Activated CD4-positive, CD25-positive, alpha-beta regulatory T cell treated with anti-CD3 and anti-CD28 coated beads, Interleukin-2, amount 50 U/mL, for 24 hours (primary cell): ENCODE measurements around the gene TANC1.

ENCODE experiments used
- ATAC-seq, 2 donors: fragments of 150-1000 bp; cut with Tn5 transposase; one replicate each; pipeline ENCODE4 v1.10.0; 2021; ENCODE audit warnings: mild to moderate bottlenecking in 1 of 2, moderate library complexity in 1 of 2

The TANC1 gene

DNA sequence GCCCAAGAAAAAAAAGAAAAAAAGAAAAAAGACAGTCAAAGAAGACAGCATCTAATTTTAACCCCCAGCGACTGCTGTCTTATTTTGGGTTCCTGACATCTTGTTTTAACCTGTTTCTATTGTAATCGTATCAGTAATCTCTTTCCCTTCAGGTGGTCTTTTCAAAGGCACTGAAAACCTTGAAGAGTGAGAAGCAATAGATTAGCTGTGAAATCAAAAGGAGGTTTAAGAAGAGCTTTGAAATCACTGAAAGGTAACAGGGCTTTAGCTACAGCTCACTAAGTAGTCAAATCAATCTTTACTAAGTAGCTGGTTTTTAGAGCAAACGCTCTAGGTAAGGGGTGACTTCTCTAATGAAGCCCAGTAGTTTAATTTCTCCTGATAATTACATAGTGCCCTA is 5.4 kb upstream of the TANC1 start:
- ATAC-seq, result no peak

GRCh38 chr2:158965107-158965506 is 3.3 kb upstream of the TANC1 start:
- no peak for ATAC-seq

GRCh38 chr2:158965641-158966040 is 2.8 kb upstream of the TANC1 start:
- ATAC-seq, result no peak

GRCh38 chr2:158966312-158966711 is 2.1 kb upstream of the TANC1 start:
- no peak for ATAC-seq

DNA sequence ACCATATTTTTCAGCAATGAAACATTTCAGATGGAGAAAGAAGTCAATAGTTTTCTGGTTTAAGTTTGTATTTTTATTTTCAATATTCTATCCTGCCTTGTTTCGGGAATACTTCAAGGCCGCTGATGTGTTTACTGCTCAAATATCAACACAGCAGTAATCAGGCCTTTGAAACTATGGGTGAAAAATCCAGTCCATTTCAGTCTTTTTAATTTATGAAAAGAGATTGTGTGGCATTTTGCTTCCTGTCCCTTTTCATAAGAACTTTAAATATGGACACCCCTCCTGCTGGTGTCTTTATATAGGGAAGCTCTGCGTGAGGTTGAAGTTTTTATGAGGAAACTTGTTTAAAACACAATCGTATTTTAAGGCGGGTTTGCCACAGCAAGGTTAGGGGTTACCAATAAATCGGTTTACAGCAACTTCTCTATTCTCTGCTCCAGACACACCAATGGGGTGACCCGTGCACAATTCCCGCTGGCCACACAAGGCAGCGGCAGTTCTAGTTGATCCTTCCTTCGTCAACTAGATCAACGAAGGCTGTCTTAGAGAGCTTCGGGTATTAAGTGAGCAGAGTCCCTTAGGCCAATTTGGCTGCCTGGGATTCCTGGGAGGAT is 1.2 kb upstream of the TANC1 start:
- ATAC-seq, result no peak

GRCh38 chr2:158967731-158968395 is 577 bp upstream of the TANC1 start:
- ATAC-seq, result no peak

- no peak for ATAC-seq
Observed at GRCh38 chr2:158969162-158969714, 798 bp downstream of the TANC1 start.

DNA sequence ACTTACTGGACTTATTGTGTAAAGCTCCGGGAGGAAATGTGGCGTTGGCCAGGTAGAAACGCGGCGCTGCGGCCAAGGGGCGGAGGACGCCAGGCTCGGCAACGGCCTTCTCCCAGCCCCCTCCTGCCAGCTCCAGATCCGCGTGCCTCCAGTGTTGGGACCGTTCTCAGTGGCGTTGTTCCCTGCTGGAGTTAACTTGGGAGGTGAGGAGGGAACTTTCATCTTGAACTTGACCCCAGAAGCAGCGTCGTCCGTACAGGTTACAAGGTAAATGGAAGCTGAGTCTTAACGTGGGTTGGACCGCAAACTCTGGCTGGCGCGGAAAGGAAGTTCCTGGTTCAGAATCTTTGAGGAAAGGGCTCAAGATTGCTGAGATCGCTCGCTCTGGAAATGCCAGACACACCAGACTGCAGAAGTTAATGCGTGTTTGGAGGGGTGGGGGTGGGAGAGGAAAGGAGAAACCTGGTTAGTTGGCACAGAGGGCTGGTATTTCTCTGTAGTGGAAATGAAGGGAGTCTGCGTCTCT is 1.3 kb downstream of the TANC1 start:
- ATAC-seq, result no peak

- ATAC-seq, result no peak
Observed at GRCh38 chr2:158970241-158970751, 1.9 kb downstream of the TANC1 start.

DNA sequence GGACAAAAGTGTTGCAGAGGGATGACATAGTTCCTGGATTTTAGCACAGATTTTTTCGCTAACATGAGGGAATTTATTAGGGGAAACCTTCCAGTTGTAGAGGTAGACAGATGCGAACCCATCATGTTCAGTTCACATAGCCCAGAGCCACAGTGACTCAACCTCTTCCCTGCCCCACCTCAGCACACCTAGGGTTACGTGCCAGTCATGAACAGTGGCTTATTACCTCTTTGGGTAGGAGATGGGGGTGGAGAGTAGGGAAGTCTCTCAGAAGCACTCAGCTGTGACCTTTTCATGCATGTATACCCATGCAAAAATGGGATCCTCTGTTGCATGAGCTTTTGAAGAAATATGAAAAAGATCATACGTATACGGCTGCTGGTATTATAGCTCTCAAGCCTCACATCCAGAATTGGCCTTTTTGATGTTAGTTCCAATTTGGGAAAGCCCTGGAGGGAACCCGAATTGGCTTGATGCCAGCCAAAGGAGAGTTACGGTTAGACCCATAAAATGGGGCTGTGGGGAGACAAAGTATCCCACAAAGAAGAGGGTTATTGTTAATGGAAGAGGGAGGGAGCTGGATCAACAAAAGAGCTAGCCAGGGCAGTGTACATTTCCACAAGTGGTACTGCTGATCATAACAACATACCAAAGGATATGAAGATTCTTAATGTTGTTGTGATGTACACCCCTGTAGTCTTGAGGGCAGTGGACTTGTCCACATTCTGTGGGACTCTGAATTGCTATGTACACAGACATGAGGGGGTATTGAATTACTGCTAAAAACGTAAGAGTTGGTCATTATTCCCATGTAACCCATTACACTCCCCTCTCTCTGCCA is 4.9 kb downstream of the TANC1 start:
- no peak for ATAC-seq

GRCh38 chr2:158975271-158975921 is 7.0 kb downstream of the TANC1 start:
- ATAC-seq, result no peak

DNA sequence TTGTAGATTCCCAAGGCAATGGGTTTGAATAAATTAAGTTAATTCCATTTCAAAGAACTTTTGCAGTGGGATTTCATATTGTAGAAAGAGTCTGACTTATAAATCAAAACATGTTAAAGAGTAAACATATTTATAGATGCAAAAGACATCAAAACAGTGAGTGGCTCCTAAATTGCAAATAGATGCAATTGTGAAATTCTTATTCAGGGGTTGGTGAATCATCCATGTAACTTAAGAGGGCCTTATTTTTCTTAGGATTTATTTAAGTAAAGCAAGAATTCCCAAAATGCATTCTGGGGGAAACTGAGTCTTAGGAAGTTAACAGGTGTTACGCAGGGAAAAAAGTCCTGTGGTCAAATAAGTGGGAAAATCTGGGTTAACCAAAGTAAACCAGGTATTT is 11.3 kb downstream of the TANC1 start:
- ATAC-seq, result no peak

- ATAC-seq, result peak in 1 of 2 donors; percentile 4
Observed at GRCh38 chr2:158984604-158985135, 16.2 kb downstream of the TANC1 start.

- ATAC-seq, result no peak
Observed at GRCh38 chr2:158988501-158988900, 20.1 kb downstream of the TANC1 start.

DNA sequence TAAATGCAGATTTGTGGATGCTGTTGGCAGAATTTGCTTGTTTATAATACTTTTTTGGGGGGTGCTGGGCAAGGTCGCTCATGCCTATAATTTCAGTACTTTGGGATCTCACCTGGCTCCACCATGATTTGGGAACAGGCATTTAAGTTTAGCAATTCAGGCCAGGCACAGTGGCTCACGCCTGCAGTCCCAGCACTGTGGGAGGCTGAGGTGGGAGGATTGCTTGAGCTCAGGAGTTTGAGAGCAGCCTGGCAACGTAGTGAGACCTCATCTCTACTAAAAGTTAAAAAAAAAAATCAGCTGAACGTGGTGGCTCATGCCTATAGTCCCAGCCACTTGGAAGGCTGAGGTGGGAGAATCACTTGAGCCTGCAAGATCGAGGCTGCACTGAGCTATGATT is 20.7 kb downstream of the TANC1 start:
- ATAC-seq, result no peak

GRCh38 chr2:158990397-158991214 is 22.2 kb downstream of the TANC1 start:
- ATAC-seq, result no peak

DNA sequence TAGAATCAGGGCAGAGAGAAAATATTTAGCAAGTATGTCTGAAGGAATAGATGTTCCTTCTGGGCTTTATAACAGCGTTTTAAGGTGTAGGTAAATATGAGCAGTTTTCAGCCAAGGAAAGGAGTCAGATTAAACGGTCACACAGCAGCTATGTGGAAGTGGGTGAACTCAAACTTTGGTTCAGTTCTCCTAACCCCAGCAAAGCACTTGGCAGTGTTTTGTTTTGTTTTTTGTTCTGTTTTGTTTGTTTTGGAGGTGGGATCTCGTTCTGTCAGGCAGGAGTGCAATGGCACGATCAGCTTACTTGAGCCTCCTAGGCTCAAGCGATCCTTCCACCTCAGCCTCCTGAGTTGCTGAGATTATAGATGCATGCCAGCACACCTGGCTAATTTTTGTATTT is 24.6 kb downstream of the TANC1 start:
- ATAC-seq, result no peak

- ATAC-seq, result no peak
Observed at GRCh38 chr2:158993721-158994587, 25.5 kb downstream of the TANC1 start.

GRCh38 chr2:158994920-158995676 is 26.7 kb downstream of the TANC1 start:
- ATAC-seq, result no peak

- ATAC-seq, result no peak
Observed at GRCh38 chr2:158995677-158996049, 27.2 kb downstream of the TANC1 start.
